ENCODE measurements around the gene DGKQ. TPM values are rescaled to one million over a fixed set of nuclear protein-coding genes. Genes with fewer than 3 reads are reported as not detected.

The DGKQ gene
- polyA plus RNA-seq, 1 of the 3 experiments (the other 2 are of a cell fraction), result 10.9 TPM

GRCh38 chr4:955931-956381, 17.4 kb downstream of the DGKQ start:
- Histone ChIP-seq H3K4me2 (no peak overlapping the region), H3K27ac (ENCODE audit: low read depth in 2 of 2, low read length in 1 of 2) (no peak overlapping the region), H3K79me2 (ENCODE audit: insufficient read depth) (no peaks in the 10 kb centered on the region), H3F3A (replicated peaks; ENCODE audit: insufficient read depth) (no peaks in the 10 kb centered on the region), H3K9me2 (no peaks in the 10 kb centered on the region), H3K4me3 (ENCODE audit: low read depth in 2 of 2, low read length in 1 of 2) (no peak overlapping the region), H3K4me1 (ENCODE audit: control insufficient read depth in 1 of 2, insufficient read depth in 2 of 2, low read depth in 1 of 2, low read length in 1 of 2) (no peaks in the 10 kb centered on the region), H3K27me3 (ENCODE audit: insufficient read depth) (no peaks in the 10 kb centered on the region), H3K36me3 (replicated peaks in 1 of 2; ENCODE audit: control insufficient read depth in 1 of 2, insufficient read depth in 2 of 2, low read length in 1 of 2) (peaks cover 0 to 23% of the 10 kb centered on the region in 2 experiments), H3K9me3 (no peaks in the 10 kb centered on the region), H4K20me1 (ENCODE audit: insufficient read depth) (no peaks in the 10 kb centered on the region), H3K9ac (no peak overlapping the region), H2AFZ (ENCODE audit: low read depth) (no peak overlapping the region)
- 87% methylated on average over 9 of the region's 12 CpGs for WGBS (ENCODE audit: low lambda C conversion rate)
- CTCF ChIA-PET, result no interaction called here
- DNase-seq, result peak; percentile 29
- POLR2A ChIA-PET, result no interaction called here
- TF ChIP-seq REST (IDR thresholded peaks at IDR 0.05; ENCODE audit: low read depth, low read length) (no peak), NFIC (IDR thresholded peaks at IDR 0.05; ENCODE audit: borderline replicate concordance) (no peak), TAF1 (IDR thresholded peaks at IDR 0.05; ENCODE audit: borderline replicate concordance, low read depth, low read length) (no peak), FOSL2 (IDR thresholded peaks at IDR 0.05; ENCODE audit: borderline replicate concordance, low read depth) (no peak), RXRA (IDR thresholded peaks at IDR 0.05; ENCODE audit: borderline replicate concordance, low read depth) (no peak), RCOR1 (IDR thresholded peaks at IDR 0.05; ENCODE audit: low read length) (no peak), CTCF (IDR thresholded peaks at IDR 0.05) (no peak), ELF1 (IDR thresholded peaks at IDR 0.05) (no peak), EZH2phosphoT487 (IDR thresholded peaks at IDR 0.05; ENCODE audit: borderline replicate concordance, low read depth) (no peak), PBX3 (IDR thresholded peaks at IDR 0.05) (no peak), JUND (IDR thresholded peaks at IDR 0.05) (no peak), RFX5 (IDR thresholded peaks at IDR 0.05; ENCODE audit: low read length) (no peak), POLR2AphosphoS5 (IDR thresholded peaks at IDR 0.05; ENCODE audit: low read depth, low read length) (no peak)
- TF ChIP-seq, protein P1, sequence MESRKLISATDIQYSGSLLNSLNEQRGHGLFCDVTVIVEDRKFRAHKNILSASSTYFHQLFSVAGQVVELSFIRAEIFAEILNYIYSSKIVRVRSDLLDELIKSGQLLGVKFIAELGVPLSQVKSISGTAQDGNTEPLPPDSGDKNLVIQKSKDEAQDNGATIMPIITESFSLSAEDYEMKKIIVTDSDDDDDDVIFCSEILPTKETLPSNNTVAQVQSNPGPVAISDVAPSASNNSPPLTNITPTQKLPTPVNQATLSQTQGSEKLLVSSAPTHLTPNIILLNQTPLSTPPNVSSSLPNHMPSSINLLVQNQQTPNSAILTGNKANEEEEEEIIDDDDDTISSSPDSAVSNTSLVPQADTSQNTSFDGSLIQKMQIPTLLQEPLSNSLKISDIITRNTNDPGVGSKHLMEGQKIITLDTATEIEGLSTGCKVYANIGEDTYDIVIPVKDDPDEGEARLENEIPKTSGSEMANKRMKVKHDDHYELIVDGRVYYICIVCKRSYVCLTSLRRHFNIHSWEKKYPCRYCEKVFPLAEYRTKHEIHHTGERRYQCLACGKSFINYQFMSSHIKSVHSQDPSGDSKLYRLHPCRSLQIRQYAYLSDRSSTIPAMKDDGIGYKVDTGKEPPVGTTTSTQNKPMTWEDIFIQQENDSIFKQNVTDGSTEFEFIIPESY (IDR thresholded peaks at IDR 0.05; ENCODE audit: borderline replicate concordance, low read depth), result no peak
